GM12878 (cell line): Measurements from ENCODE around the gene MAN1B1. TPM values are rescaled to one million over a fixed set of nuclear protein-coding genes. Genes with fewer than 3 reads are reported as not detected.
A peak's percentile ranks its signal among the peaks of the same experiment; 100 is the strongest.

Experiments used
- ATAC-seq: fragments of 200-7000 bp; cut with Tn5 transposase; 3 replicates; pipeline ENCODE4 v1.9.1; 2020; ENCODE audit warnings: mild to moderate bottlenecking, moderate library complexity
- BruUV-seq: library from RNA; stranded (reverse); fragments of 400-500 nt; replicated peaks from 2 replicates; lab custom pipeline; 2021; lab: Mats Ljungman, UMichigan
- CTCF ChIA-PET: fragments of 300-600 bp; sonication (Branson Sonifier 250); formaldehyde crosslinking; extraction: SDS; loops from one replicate; lab custom pipeline; 2021; ENCODE audit warnings: inconsistent platforms; lab: Yijun Ruan, JAX
- POLR2A ChIA-PET: fragments of 350-600 bp; formaldehyde crosslinking; extraction: SDS; loops from one replicate; lab custom pipeline; 2021; ENCODE audit warnings: inconsistent platforms; lab: Charles Lee
- RAD21 ChIA-PET: fragments of 300-600 bp; sonication (Branson Sonifier 250); formaldehyde crosslinking; loops from one replicate; lab custom pipeline; 2023; ENCODE audit warnings: antibody characterized with exemption; ENCODE audit not compliant: unreplicated experiment; lab: Charles Lee
- SMC1A ChIA-PET: fragments of 300-600 bp; sonication (Branson Sonifier 250); formaldehyde crosslinking; loops from one replicate; lab custom pipeline; 2023; ENCODE audit not compliant: unreplicated experiment, uncharacterized antibody; lab: Charles Lee
- DNase-seq: peaks from one replicate; pipeline ENCODE4 v3.0.0-alpha.2; 2011; ENCODE audit warnings: low read depth, low spot score
- FAIRE-seq: peaks from 3 replicates; lab custom pipeline; 2011; peaks lifted over from hg19 to GRCh38; lab: Jason Lieb, UNC
- H2AFZ ChIP-seq: 2 replicates; pipeline ENCODE4 v1.6.0; 2011; ENCODE audit warnings: low read depth, low read length, control low read depth; ENCODE audit not compliant: control insufficient read depth
- H3K27ac ChIP-seq: 2 replicates; pipeline ENCODE4 v1.5.1; 2011; ENCODE audit warnings: control low read depth; ENCODE audit not compliant: control insufficient read depth, insufficient read depth
- H3K27me3 ChIP-seq, 2 experiments: replicated peaks in 1 of 2; 2 replicates each; pipeline versions ENCODE4 v1.6.0 to v1.6.1; 2011; ENCODE audit warnings: low read length in 1 of 2; ENCODE audit not compliant: control insufficient read depth in 2 of 2, insufficient read depth in 2 of 2
- H3K36me3 ChIP-seq, 2 experiments: 2 replicates each; pipeline ENCODE4 v1.5.1; 2011; ENCODE audit warnings: low read length in 1 of 2; ENCODE audit not compliant: control insufficient read depth in 2 of 2, insufficient read depth in 2 of 2
- H3K4me1 ChIP-seq: 2 replicates; pipeline ENCODE4 v1.6.1; 2011; ENCODE audit warnings: mild to moderate bottlenecking, low read length, moderate library complexity, mixed read lengths; ENCODE audit not compliant: control insufficient read depth, insufficient read depth
- H3K4me2 ChIP-seq: 2 replicates; pipeline ENCODE4 v1.6.0; 2011; ENCODE audit warnings: control low read depth; ENCODE audit not compliant: control insufficient read depth, insufficient read depth
- H3K4me3 ChIP-seq: fragments of 200-600 bp; sonication (generic); 2 replicates; pipeline ENCODE4 v1.5.1; 2016
- H3K79me2 ChIP-seq: 2 replicates; pipeline ENCODE4 v1.6.0; 2011; ENCODE audit warnings: low read length; ENCODE audit not compliant: control insufficient read depth, insufficient read depth
- H3K9ac ChIP-seq: 2 replicates; pipeline ENCODE4 v1.8.0; 2011; ENCODE audit warnings: low read length, control low read depth, mixed read lengths; ENCODE audit not compliant: control insufficient read depth, insufficient read depth
- H3K9me3 ChIP-seq: replicated peaks from 3 replicates; pipeline ENCODE4 v1.5.1; 2011; ENCODE audit warnings: mild to moderate bottlenecking, low read length; ENCODE audit not compliant: control insufficient read depth, insufficient read depth
- H4K20me1 ChIP-seq: 2 replicates; pipeline ENCODE4 v1.6.0; 2011; ENCODE audit not compliant: control insufficient read depth, insufficient read depth
- EGR1 ChIP-seq, 2 experiments: IDR thresholded peaks; 1 replicate in 1 of 2; 2 replicates in 1 of 2; pipeline ENCODE4 v1.6.1; 2011 to 2012; ENCODE audit warnings: low read depth in 2 of 2, low read length in 2 of 2, borderline replicate concordance in 1 of 2, mild to moderate bottlenecking in 1 of 2, moderate library complexity in 1 of 2
- MEF2B ChIP-seq: fragments of 450-650 bp; IDR thresholded peaks from 2 replicates; pipeline ENCODE4 v1.6.1; 2018; ENCODE audit warnings: mild to moderate bottlenecking, moderate library complexity; ENCODE audit not compliant: partially characterized antibody, poor library complexity, severe bottlenecking
- WGBS: methylation state at CpG from one replicate; pipeline ENCODE4 v1.1.6; 2016; ENCODE audit warnings: low lambda C conversion rate; ENCODE audit not compliant: insufficient replicate concordance, insufficient coverage; ENCODE audit errors: missing lambda C conversion rate; 5-methylcytosine and 5-hydroxymethylcytosine counted together
- in situ Hi-C: fragments of 300-500 bp; cut with MboI; formaldehyde crosslinking; loops from 9 replicates; pipeline ENCODE4 v1.14.3; 2018; ENCODE audit warnings: mixed read lengths
- intact Hi-C: fragments of 100-400 bp; cut with micrococcal nuclease; formaldehyde crosslinking; loops from one replicate; pipeline ENCODE4 v1.14.2; 2022; ENCODE audit not compliant: unreplicated experiment
- polyA plus RNA-seq, 11 experiments: library from polyadenylated mRNA; depleted of rRNA in 4 of 11; unstranded in 6 of 11; stranded (reverse) in 5 of 11; fragments of >200 nt; fragmentation: Nextera tagmentation in 4 of 11; fragmentation: Illumina TruSeq in 1 of 11; extraction: Ambion mirVana in 4 of 11; extraction: Trizol in 1 of 11; gene quantifications; 1 replicate in 1 of 11; 2 replicates in 10 of 11; pipeline versions ENCODE4 v1.2.1 to v1.2.3, GENCODE V29; 2011 to 2016; ENCODE audit warnings: inconsistent platforms in 2 of 11, missing spikeins in 2 of 11, low read depth in 1 of 11
- total RNA-seq, 4 experiments: library from RNA; depleted of rRNA in 3 of 4; stranded (reverse); fragments of >200 nt in 3 of 4; fragmentation: Illumina TruSeq in 1 of 4; extraction: Trizol in 1 of 4; gene quantifications; 2 replicates each; pipeline versions ENCODE4 v1.2.1 to v1.2.3, GENCODE V29; 2013 to 2021
- TF ChIP-seq, protein P1 (sequence below): fragments of 450-650 bp; IDR thresholded peaks from 2 replicates; pipeline ENCODE4 v1.6.1; 2018; ENCODE audit warnings: mild to moderate bottlenecking, low read depth, moderate library complexity; ENCODE audit not compliant: partially characterized antibody

Gene MAN1B1
- total and polyA plus RNA-seq, 10 of the 15 experiments (the other 5 are each of a cell fraction or from before 2014, with no cell fraction given): 0.71 to 34.1 (median 22.7) TPM

DNA sequence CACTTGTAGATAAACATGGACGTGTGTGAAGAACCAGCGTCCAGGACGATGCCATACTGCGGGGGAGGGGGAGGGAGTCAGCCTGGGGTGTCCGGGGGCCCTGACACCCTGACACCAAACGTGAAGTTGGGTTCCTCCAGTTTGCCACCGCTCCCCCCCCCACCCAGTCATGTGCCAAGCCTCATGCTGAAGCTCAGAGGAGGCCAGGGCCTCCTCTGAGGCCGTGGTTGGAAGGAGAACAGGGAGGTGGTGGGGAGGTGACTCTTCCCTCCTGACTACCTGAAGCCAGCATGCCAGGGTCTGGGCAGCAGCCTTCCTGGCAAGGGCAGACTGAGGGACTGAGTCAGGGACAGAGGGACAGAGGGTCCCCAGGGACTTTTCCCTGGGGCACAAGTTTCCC lies 34.5 kb upstream of the MAN1B1 start:
- no peaks in the 10 kb centered on the region for H3K36me3 ChIP-seq
- TF ChIP-seq MEF2B: peak; percentile 41
- no peak for TF ChIP-seq EGR1 (IDR thresholded peaks at IDR 0.05; ENCODE audit: borderline replicate concordance in 1 of 2, low read depth in 2 of 2, low read length in 2 of 2)
- TF ChIP-seq, protein P1, sequence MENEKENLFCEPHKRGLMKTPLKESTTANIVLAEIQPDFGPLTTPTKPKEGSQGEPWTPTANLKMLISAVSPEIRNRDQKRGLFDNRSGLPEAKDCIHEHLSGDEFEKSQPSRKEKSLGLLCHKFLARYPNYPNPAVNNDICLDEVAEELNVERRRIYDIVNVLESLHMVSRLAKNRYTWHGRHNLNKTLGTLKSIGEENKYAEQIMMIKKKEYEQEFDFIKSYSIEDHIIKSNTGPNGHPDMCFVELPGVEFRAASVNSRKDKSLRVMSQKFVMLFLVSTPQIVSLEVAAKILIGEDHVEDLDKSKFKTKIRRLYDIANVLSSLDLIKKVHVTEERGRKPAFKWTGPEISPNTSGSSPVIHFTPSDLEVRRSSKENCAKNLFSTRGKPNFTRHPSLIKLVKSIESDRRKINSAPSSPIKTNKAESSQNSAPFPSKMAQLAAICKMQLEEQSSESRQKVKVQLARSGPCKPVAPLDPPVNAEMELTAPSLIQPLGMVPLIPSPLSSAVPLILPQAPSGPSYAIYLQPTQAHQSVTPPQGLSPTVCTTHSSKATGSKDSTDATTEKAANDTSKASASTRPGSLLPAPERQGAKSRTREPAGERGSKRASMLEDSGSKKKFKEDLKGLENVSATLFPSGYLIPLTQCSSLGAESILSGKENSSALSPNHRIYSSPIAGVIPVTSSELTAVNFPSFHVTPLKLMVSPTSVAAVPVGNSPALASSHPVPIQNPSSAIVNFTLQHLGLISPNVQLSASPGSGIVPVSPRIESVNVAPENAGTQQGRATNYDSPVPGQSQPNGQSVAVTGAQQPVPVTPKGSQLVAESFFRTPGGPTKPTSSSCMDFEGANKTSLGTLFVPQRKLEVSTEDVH: no peak
- no peaks in the 10 kb centered on the region for H3K79me2 ChIP-seq
- ChIA-PET CTCF (interaction anchor here (0.6 to 1.5 kb wide), 4 partner anchors 12 to 52 kb away, joined by 3 to 6 read pairs (median 4); no protein-coding TSS in a partner anchor), RAD21 (no interaction called here), SMC1A (no interaction called here), POLR2A (interaction anchor here (0.6 kb wide), 1 partner anchor 31 kb away, joined by 4 read pairs; no protein-coding TSS in a partner anchor)
- H3K4me2 ChIP-seq: no peak overlapping the region
- no peaks in the 10 kb centered on the region for H4K20me1 ChIP-seq
- DNase-seq (no peak), FAIRE-seq (no peak), ATAC-seq (no peak)
- H3K27me3 ChIP-seq: peaks cover 11 to 16% of the 10 kb centered on the region in 2 experiments; a peak in 3 of 4 replicates
- no peaks in the 10 kb centered on the region for H3K9me3 ChIP-seq
- H2AFZ ChIP-seq: no peak overlapping the region
- intact Hi-C loops: no loop called here
- H3K4me1 ChIP-seq: no peaks in the 10 kb centered on the region
- no peak overlapping the region for H3K27ac ChIP-seq
- H3K4me3 ChIP-seq: no peak overlapping the region
- in situ Hi-C loops: no loop called here
- 45% methylated on average over 8 of the region's 8 CpGs for WGBS
- no peak overlapping the region for H3K9ac ChIP-seq
- BruUV-seq: no TSS peak
